K562 (cell line): ENCODE data around the gene IL37. TPM values are rescaled to one million over a fixed set of nuclear protein-coding genes. Genes with fewer than 3 reads are reported as not detected.

Experiments used
- ATAC-seq: fragments of 200-7000 bp; cut with Tn5 transposase; 3 replicates; pipeline ENCODE4 v1.9.1; 2020; ENCODE audit warnings: moderate library complexity
- BruUV-seq: library from RNA; stranded (reverse); fragments of 400-500 nt; replicated peaks from 2 replicates; lab custom pipeline; 2021; lab: Mats Ljungman, UMichigan
- CTCF ChIA-PET: fragments of 300-600 bp; formaldehyde crosslinking; extraction: SDS; loops from one replicate; lab custom pipeline; 2021; ENCODE audit warnings: low intra/inter-chr PET ratio; lab: Yijun Ruan, JAX
- POLR2A ChIA-PET: fragments of 300-600, 350-650 bp; sonication (Branson Sonifier 250); formaldehyde crosslinking; extraction: SDS; loops from one replicate; lab custom pipeline; 2021; ENCODE audit warnings: antibody characterized with exemption, inconsistent platforms; lab: Yijun Ruan, JAX
- DNase-seq, 4 experiments: peaks; one replicate each; pipeline versions ENCODE4 v3.0.0 to v3.0.0-alpha.2; 2011 to 2018; ENCODE audit warnings: low spot score in 3 of 4, mixed read lengths in 3 of 4; ENCODE audit errors: extremely low read depth in 1 of 4
- FAIRE-seq: peaks from 2 replicates; lab custom pipeline; 2011; peaks lifted over from hg19 to GRCh38; lab: Jason Lieb, UNC
- H2AFZ ChIP-seq: 2 replicates; pipeline ENCODE4 v1.6.0; 2011; ENCODE audit warnings: low read depth, low read length, control low read depth, inconsistent platforms
- H3K27ac ChIP-seq: fragments of 200-600 bp; 3 replicates; pipeline ENCODE4 v1.8.0; 2011; ENCODE audit warnings: low read depth, mild to moderate bottlenecking, control low read depth, inconsistent platforms, low read length, moderate library complexity, mixed read lengths; ENCODE audit errors: extremely low read depth
- H3K27me3 ChIP-seq, 2 experiments: fragments of 300-600 bp in 1 of 2; 2 replicates in 1 of 2; 3 replicates in 1 of 2; pipeline versions ENCODE4 v1.6.0 to v1.8.0; 2011; ENCODE audit warnings: inconsistent platforms in 2 of 2, low read length in 2 of 2, mild to moderate bottlenecking in 1 of 2, mixed read lengths in 1 of 2, moderate library complexity in 1 of 2; ENCODE audit not compliant: control insufficient read depth in 2 of 2, insufficient read depth in 2 of 2
- H3K36me3 ChIP-seq: fragments of 300-600 bp; 3 replicates; pipeline ENCODE4 v1.8.0; 2011; ENCODE audit warnings: mild to moderate bottlenecking, low read length, inconsistent platforms; ENCODE audit not compliant: control insufficient read depth, insufficient read depth
- H3K4me1 ChIP-seq, 2 experiments: fragments of 200-600 bp in 1 of 2; replicated peaks in 1 of 2; 2 replicates in 1 of 2; 3 replicates in 1 of 2; pipeline versions ENCODE4 v1.5.1 to v1.8.0; 2011; ENCODE audit warnings: inconsistent platforms in 2 of 2, low read length in 2 of 2, mild to moderate bottlenecking in 1 of 2, mixed read lengths in 1 of 2, moderate library complexity in 1 of 2; ENCODE audit not compliant: control insufficient read depth in 2 of 2, insufficient read depth in 2 of 2
- H3K4me2 ChIP-seq: 2 replicates; pipeline ENCODE4 v1.6.1; 2011; ENCODE audit warnings: low read length, control low read depth, inconsistent platforms, mixed read lengths; ENCODE audit not compliant: insufficient read depth
- H3K4me3 ChIP-seq: fragments of 200-600 bp; sonication (generic), shearing (Covaris generic); 2 replicates; pipeline ENCODE4 v1.5.1; 2016; ENCODE audit warnings: control low read depth, inconsistent platforms
- H3K79me2 ChIP-seq: fragments of 200-600 bp; 3 replicates; pipeline ENCODE4 v1.8.0; 2011; ENCODE audit warnings: low read length, inconsistent platforms; ENCODE audit not compliant: control insufficient read depth, insufficient read depth
- H3K9ac ChIP-seq, 2 experiments: 2 replicates each; pipeline versions ENCODE4 v1.6.0 to v1.6.1; 2011; ENCODE audit warnings: low read depth in 2 of 2, low read length in 2 of 2, control low read depth in 1 of 2, inconsistent platforms in 1 of 2, mild to moderate bottlenecking in 1 of 2, mixed read lengths in 1 of 2; ENCODE audit not compliant: insufficient read depth in 1 of 2
- H3K9me1 ChIP-seq: one replicate; pipeline ENCODE4 v1.6.0; 2011; ENCODE audit warnings: inconsistent platforms, mild to moderate bottlenecking, low read length, moderate library complexity; ENCODE audit not compliant: control insufficient read depth, insufficient read depth
- H3K9me3 ChIP-seq: replicated peaks from 2 replicates; pipeline ENCODE4 v1.5.1; 2011; ENCODE audit warnings: low read depth, low read length, inconsistent platforms; ENCODE audit not compliant: control insufficient read depth, insufficient read depth
- H4K20me1 ChIP-seq: replicated peaks from 2 replicates; pipeline ENCODE4 v1.6.1; 2011; ENCODE audit warnings: low read length, inconsistent platforms, mixed read lengths; ENCODE audit not compliant: control insufficient read depth, insufficient read depth
- ATF3 ChIP-seq, 2 experiments: fragments of 450-650 bp in 1 of 2; sonication (generic) in 1 of 2; formaldehyde crosslinking in 1 of 2; IDR thresholded peaks in 1 of 2; conservative IDR thresholded peaks in 1 of 2; 2 replicates each; pipeline versions ENCODE4 v1.6.1 to v1.8.1; 2016 to 2023; ENCODE audit warnings: mild to moderate bottlenecking in 2 of 2, moderate library complexity in 2 of 2, inconsistent platforms in 1 of 2, missing genetic modification reagents in 1 of 2
- EHMT2 ChIP-seq: fragments of 450-650 bp; IDR thresholded peaks from 2 replicates; pipeline ENCODE4 v1.6.1; 2018; ENCODE audit warnings: antibody characterized with exemption
- ESRRB ChIP-seq: fragments of 250-450 bp; sonication (Bioruptor Pico); IDR thresholded peaks from 2 replicates; pipeline ENCODE4 v1.5.0; 2020; ENCODE audit warnings: mild to moderate bottlenecking, moderate library complexity, borderline replicate concordance
- KDM4B ChIP-seq, 2 experiments: fragments of 450-650 bp in 1 of 2; sonication (generic) in 1 of 2; IDR thresholded peaks; 2 replicates each; pipeline ENCODE4 v1.6.1; 2016 to 2017; ENCODE audit warnings: borderline replicate concordance in 2 of 2, antibody characterized with exemption in 1 of 2, low read depth in 1 of 2, mild to moderate bottlenecking in 1 of 2
- MBD1 ChIP-seq: fragments of 250-450 bp; sonication (Bioruptor Pico); IDR thresholded peaks from 2 replicates; pipeline ENCODE4 v1.8.0; 2022; ENCODE audit warnings: inconsistent platforms
- MEF2D ChIP-seq: conservative IDR thresholded peaks from 2 replicates; pipeline ENCODE4 v1.6.1; 2016; ENCODE audit warnings: low read depth, missing genetic modification characterization, missing compliant biosample characterization
- NFATC3 ChIP-seq: fragments of 450-650 bp; IDR thresholded peaks from 2 replicates; pipeline ENCODE4 v1.6.1; 2017; ENCODE audit warnings: mild to moderate bottlenecking
- POLR2A ChIP-seq: fragments of 450-650 bp; conservative IDR thresholded peaks from 2 replicates; pipeline ENCODE4 v1.6.1; 2016
- POLR2AphosphoS5 ChIP-seq: IDR thresholded peaks from 2 replicates; pipeline ENCODE4 v1.6.1; 2011; ENCODE audit warnings: mild to moderate bottlenecking, low read depth, low read length, moderate library complexity; ENCODE audit not compliant: control insufficient read depth, insufficient read depth
- SFPQ ChIP-seq: fragments of 200-400 bp; formaldehyde crosslinking; IDR thresholded peaks from 2 replicates; pipeline ENCODE4 v1.6.1; 2017; ENCODE audit warnings: mild to moderate bottlenecking, low read depth, low read length, moderate library complexity
- STAT5B ChIP-seq: fragments of 250-450 bp; sonication (Bioruptor Pico); IDR thresholded peaks from 2 replicates; pipeline ENCODE4 v1.8.0; 2021; ENCODE audit warnings: mild to moderate bottlenecking, inconsistent platforms
- TAL1 ChIP-seq: fragments of 450-650 bp; IDR thresholded peaks from 2 replicates; pipeline ENCODE4 v1.6.1; 2016; ENCODE audit warnings: mild to moderate bottlenecking
- ZBED1 ChIP-seq: IDR thresholded peaks from 2 replicates; pipeline ENCODE4 v1.6.1; 2014
- ZNF165 ChIP-seq: fragments of 250-450 bp; sonication (Bioruptor Pico); IDR thresholded peaks from 2 replicates; pipeline ENCODE4 v1.4.0; 2020; ENCODE audit warnings: borderline replicate concordance
- WGBS: fragments of 100-300 bp; shearing (Covaris generic); methylation state at CpG from one replicate; pipeline ENCODE4 v1.1.6; 2016; ENCODE audit warnings: low coverage, mixed read lengths; ENCODE audit not compliant: insufficient coverage; ENCODE audit errors: missing lambda C conversion rate; 5-methylcytosine and 5-hydroxymethylcytosine counted together
- in situ Hi-C: fragments of 300-500 bp; cut with MboI; formaldehyde crosslinking; loops from 4 replicates; pipeline ENCODE4 v1.15.0; 2018; ENCODE audit warnings: inconsistent platforms, mixed read lengths
- intact Hi-C: fragments of 100-400 bp; cut with micrococcal nuclease; formaldehyde crosslinking; loops from 2 replicates; pipeline ENCODE4 v1.14.2; 2022
- polyA plus RNA-seq, 8 experiments: library from polyadenylated mRNA; depleted of rRNA in 4 of 8; stranded (reverse) in 5 of 8; unstranded in 3 of 8; fragments of >200 nt; fragmentation: Nextera tagmentation in 2 of 8; fragmentation: Illumina TruSeq in 1 of 8; extraction: Ambion mirVana in 2 of 8; extraction: Trizol in 1 of 8; gene quantifications; 2 replicates each; pipeline versions ENCODE4 v1.2.1 to v1.2.3, GENCODE V29; 2011 to 2014; ENCODE audit warnings: inconsistent platforms in 1 of 8, missing spikeins in 1 of 8
- total RNA-seq, 7 experiments: library from RNA; depleted of rRNA in 6 of 7; stranded (reverse); fragments of >200 nt in 6 of 7; fragmentation: Illumina TruSeq in 2 of 7; extraction: Trizol in 2 of 7; gene quantifications; 2 replicates each; pipeline versions ENCODE4 v1.2.1 to v1.2.3, GENCODE V29; 2011 to 2021; ENCODE audit warnings: low replicate concordance in 1 of 7

Gene IL37
- total and polyA plus RNA-seq, 9 of the 15 experiments (the other 6 are each of a cell fraction or from before 2014, with no cell fraction given), result not detected

GRCh38 chr2:112883669-112884068 is 27.3 kb upstream of the IL37 start (continued):
- no peak for TF ChIP-seq SFPQ

- H3K79me2 ChIP-seq, result no peaks in the 10 kb centered on the region
- peak; percentile 97 for ATAC-seq
- H3K27me3 ChIP-seq, result no peaks in the 10 kb centered on the region
- H3K9me3 ChIP-seq, result no peaks in the 10 kb centered on the region
- H2AFZ ChIP-seq, result 0 out of 2 replicates have a peak overlapping the region, but pooled peaks have one; percentile 20
- peak; percentile 78 to 92 (median 89) for DNase-seq
- intact Hi-C loops, result loop anchor here (1.0 to 5.0 kb wide), 3 partner anchors 57 to 283 kb away; no protein-coding TSS in a partner anchor
- no peak overlapping the region for H3K4me3 ChIP-seq
- FAIRE-seq, result peak; percentile 86
- 13% methylated on average over 6 of the region's 6 CpGs for WGBS
- H3K9ac ChIP-seq, result no peak overlapping the region
- H3K4me1 ChIP-seq, result peaks cover 0 to 12% of the 10 kb centered on the region in 2 experiments; a peak in 3 of 5 replicates
- no peak overlapping the region for H3K4me2 ChIP-seq
- in situ Hi-C loops, result loop anchor here (25.0 kb wide), 1 partner anchor 273 kb away; no protein-coding TSS in a partner anchor
- H3K27ac ChIP-seq, result no peak overlapping the region
- no peaks in the 10 kb centered on the region for H4K20me1 ChIP-seq
- H3K9me1 ChIP-seq, result no peaks in the 10 kb centered on the region
- BruUV-seq, result no TSS peak
- no peaks in the 10 kb centered on the region for H3K36me3 ChIP-seq
- POLR2A ChIA-PET, result interaction anchor here (0.6 to 1.6 kb wide), 6 partner anchors 9 to 159 kb away, joined by 3 to 5 read pairs (median 4); no protein-coding TSS in a partner anchor
- CTCF ChIA-PET, result interaction anchor here (0.5 to 3.0 kb wide), 2 partner anchors 12 to 136 kb away, joined by 3 to 46 read pairs; no protein-coding TSS in a partner anchor
- no peak for TF ChIP-seq MEF2D (tag)
- TF ChIP-seq ESRRB (CRISPR knock-in tag), result no peak
- no peak for TF ChIP-seq EHMT2
- no peak for TF ChIP-seq NFATC3
- TF ChIP-seq MBD1 (CRISPR knock-in tag), result no peak
- TF ChIP-seq POLR2AphosphoS5, result no peak
- TF ChIP-seq POLR2A, result no peak
- TF ChIP-seq TAL1, result no peak
- TF ChIP-seq ZBED1, result no peak
- no peak for TF ChIP-seq STAT5B (CRISPR knock-in tag)
- TF ChIP-seq ATF3 (IDR thresholded peaks at IDR 0.05), result no peak
- no peak for TF ChIP-seq ATF3 (CRISPR knock-in tag; conservative IDR thresholded peaks at IDR 0.05)
- TF ChIP-seq ZNF165 (CRISPR knock-in tag), result 0 out of 2 replicates have a peak, but pooled peaks have one; percentile 13
- TF ChIP-seq KDM4B (IDR thresholded peaks at IDR 0.05; ENCODE audit: borderline replicate concordance in 2 of 2, low read depth in 1 of 2), result no peak
Measured at GRCh38 chr2:112884869-112885505, 26.0 kb upstream of the IL37 start.
